Measurements from ENCODE around the gene LRMDA. TPM values are rescaled to one million over a fixed set of nuclear protein-coding genes. Genes with fewer than 3 reads are reported as not detected.

LRMDA gene
- total RNA-seq, 1 donor from 2014 or later = 2.1 TPM

DNA sequence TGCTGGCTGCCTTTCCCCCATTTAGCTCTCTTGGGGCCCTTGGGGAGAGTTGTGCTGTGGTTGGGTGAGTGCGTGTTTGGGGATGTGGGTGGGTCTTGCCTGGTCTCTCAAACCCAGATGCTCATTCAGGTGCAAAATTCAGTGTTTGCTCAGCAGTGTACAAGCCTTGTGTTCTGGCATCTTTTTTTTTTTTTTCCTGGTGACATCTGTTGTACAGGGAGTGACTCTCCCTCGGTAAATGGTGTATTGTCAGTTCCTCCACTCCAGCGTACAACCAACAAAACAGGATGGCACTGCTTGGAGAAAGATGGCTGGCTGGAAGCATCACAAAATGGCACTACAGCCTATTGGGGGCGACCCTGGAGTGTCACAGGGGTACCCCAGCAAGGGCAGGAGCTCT is 75.5 kb downstream of the LRMDA start:
- no peaks in the 10 kb centered on the region for H3K27me3 Mint-ChIP-seq (ENCODE audit: unreplicated experiment)
- peaks cover 2% of the 10 kb centered on the region for H3K9me3 Mint-ChIP-seq (ENCODE audit: unreplicated experiment)
- no peak overlapping the region for H3K4me3 Mint-ChIP-seq (ENCODE audit: unreplicated experiment)
- TF ChIP-seq, protein P1, sequence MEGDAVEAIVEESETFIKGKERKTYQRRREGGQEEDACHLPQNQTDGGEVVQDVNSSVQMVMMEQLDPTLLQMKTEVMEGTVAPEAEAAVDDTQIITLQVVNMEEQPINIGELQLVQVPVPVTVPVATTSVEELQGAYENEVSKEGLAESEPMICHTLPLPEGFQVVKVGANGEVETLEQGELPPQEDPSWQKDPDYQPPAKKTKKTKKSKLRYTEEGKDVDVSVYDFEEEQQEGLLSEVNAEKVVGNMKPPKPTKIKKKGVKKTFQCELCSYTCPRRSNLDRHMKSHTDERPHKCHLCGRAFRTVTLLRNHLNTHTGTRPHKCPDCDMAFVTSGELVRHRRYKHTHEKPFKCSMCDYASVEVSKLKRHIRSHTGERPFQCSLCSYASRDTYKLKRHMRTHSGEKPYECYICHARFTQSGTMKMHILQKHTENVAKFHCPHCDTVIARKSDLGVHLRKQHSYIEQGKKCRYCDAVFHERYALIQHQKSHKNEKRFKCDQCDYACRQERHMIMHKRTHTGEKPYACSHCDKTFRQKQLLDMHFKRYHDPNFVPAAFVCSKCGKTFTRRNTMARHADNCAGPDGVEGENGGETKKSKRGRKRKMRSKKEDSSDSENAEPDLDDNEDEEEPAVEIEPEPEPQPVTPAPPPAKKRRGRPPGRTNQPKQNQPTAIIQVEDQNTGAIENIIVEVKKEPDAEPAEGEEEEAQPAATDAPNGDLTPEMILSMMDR (IDR thresholded peaks at IDR 0.05; ENCODE audit: partially characterized antibody, unreplicated experiment) = no peak
- no peaks in the 10 kb centered on the region for H3K4me1 Mint-ChIP-seq (ENCODE audit: low read depth, unreplicated experiment)
- no peak for DNase-seq
- H3K36me3 Mint-ChIP-seq (ENCODE audit: unreplicated experiment) = no peaks in the 10 kb centered on the region
- no peak overlapping the region for H3K27ac Mint-ChIP-seq (ENCODE audit: unreplicated experiment)

DNA sequence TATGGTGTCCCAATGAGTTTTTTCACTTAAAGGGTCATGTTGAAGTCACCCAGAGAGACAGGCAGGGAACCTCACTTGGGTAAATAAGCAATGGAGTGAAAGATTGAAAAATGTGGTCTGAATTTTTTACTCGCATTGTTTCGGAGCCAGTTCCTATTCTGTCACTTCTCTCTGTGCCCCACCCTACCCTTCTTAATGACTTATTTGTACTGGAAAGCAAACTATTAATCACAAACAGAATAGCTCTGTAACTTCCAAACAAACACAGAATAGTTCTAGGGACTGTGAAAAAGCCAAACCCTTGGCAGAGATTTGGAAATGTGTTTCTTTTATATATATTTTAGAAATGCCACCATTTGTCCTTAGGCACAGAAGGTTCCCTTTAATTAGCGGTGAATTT is 76.0 kb downstream of the LRMDA start:
- no peak overlapping the region for H3K4me3 Mint-ChIP-seq (ENCODE audit: unreplicated experiment)
- H3K27me3 Mint-ChIP-seq (ENCODE audit: unreplicated experiment) = peaks cover 2% of the 10 kb centered on the region
- peaks cover 2% of the 10 kb centered on the region for H3K9me3 Mint-ChIP-seq (ENCODE audit: unreplicated experiment)
- H3K36me3 Mint-ChIP-seq (ENCODE audit: unreplicated experiment) = no peaks in the 10 kb centered on the region
- no peak for DNase-seq
- H3K4me1 Mint-ChIP-seq (ENCODE audit: low read depth, unreplicated experiment) = peaks cover 3% of the 10 kb centered on the region
- no peak overlapping the region for H3K27ac Mint-ChIP-seq (ENCODE audit: unreplicated experiment)
- TF ChIP-seq, protein P1 (IDR thresholded peaks at IDR 0.05; ENCODE audit: partially characterized antibody, unreplicated experiment) = no peak

DNA sequence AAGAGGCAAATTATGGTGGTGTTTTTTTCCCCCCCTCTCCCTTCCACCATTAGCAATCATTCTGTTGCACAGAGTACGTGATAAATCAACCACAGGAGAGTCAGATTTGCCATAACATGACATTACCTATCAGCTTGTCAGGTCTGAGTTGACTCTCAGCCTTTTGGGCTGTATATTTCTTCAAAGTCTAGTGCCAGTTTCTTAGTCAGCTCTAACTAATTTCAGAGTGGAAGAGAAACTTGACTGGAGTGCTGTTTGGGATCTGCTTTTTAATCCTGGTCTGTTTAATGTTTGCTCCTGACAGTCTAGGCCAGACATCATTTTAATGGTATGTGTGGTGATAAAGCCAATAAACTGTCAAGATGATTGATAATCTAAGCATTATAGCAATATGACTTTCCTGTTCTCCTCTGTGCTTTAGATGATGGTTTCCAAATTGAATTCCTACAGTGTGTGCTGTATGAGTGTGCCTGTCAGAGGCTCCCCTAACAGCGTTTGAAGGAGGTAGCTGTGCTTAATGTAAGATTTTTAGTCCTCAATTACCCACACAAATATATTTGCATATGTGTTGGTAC is 76.9 kb downstream of the LRMDA start:
- DNase-seq = no peak
- Mint-ChIP-seq H3K36me3 (ENCODE audit: unreplicated experiment) (no peaks in the 10 kb centered on the region), H3K4me1 (ENCODE audit: low read depth, unreplicated experiment) (peaks cover 10% of the 10 kb centered on the region), H3K27ac (ENCODE audit: unreplicated experiment) (no peak overlapping the region), H3K27me3 (ENCODE audit: unreplicated experiment) (peaks cover 2% of the 10 kb centered on the region), H3K4me3 (ENCODE audit: unreplicated experiment) (no peak overlapping the region), H3K9me3 (ENCODE audit: unreplicated experiment) (peaks cover 2% of the 10 kb centered on the region)
- TF ChIP-seq, protein P1 (IDR thresholded peaks at IDR 0.05; ENCODE audit: partially characterized antibody, unreplicated experiment) = no peak

DNA sequence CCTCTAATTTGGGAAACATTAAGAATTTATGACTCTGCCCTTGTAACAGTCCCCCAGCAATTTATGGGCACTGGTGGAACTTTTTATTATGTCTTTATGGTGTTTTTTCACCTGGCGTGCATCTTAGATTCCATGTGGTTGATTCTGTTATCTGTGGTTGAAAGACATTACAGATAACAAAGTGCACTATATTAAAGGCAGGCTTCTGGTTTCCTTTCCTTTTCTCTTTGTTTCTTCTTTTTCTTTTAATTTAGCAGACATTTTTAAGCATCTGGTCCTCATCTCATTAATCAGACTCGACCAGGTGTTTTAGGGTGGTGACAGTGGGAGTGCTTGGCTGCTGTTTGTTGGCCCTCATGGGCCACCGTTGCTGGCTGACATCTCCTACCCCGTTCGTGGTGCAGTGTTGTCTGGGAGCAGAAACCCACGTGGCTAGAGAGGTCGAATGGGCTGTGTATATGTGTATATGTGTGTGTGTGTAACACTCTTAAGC is 77.4 kb downstream of the LRMDA start:
- DNase-seq = no peak
- H3K4me3 Mint-ChIP-seq (ENCODE audit: unreplicated experiment) = no peak overlapping the region
- peaks cover 2% of the 10 kb centered on the region for H3K27me3 Mint-ChIP-seq (ENCODE audit: unreplicated experiment)
- H3K4me1 Mint-ChIP-seq (ENCODE audit: low read depth, unreplicated experiment) = peaks cover 12% of the 10 kb centered on the region
- H3K36me3 Mint-ChIP-seq (ENCODE audit: unreplicated experiment) = no peaks in the 10 kb centered on the region
- H3K27ac Mint-ChIP-seq (ENCODE audit: unreplicated experiment) = no peak overlapping the region
- peaks cover 2% of the 10 kb centered on the region for H3K9me3 Mint-ChIP-seq (ENCODE audit: unreplicated experiment)
- TF ChIP-seq, protein P1 (IDR thresholded peaks at IDR 0.05; ENCODE audit: partially characterized antibody, unreplicated experiment) = no peak

DNA sequence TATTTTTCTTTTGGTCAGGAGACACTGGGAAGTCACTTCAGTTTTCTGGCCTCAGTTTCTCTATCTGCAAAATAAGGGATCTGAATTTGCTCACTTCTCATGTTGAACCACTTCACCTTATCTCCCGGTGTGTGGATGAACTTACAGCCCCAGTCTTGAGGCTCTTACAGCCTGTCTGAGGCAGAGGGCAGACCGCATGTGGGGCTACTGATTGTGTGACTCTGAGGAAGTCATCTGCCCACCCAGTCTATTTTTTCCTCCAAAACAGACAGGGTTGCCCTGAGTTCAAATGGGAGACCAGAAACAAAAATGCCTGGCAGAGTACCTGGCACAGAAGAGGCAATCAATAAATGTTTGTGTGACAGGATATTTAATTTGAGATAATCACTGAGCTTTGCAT is 78.3 kb downstream of the LRMDA start:
- Mint-ChIP-seq H3K9me3 (ENCODE audit: unreplicated experiment) (peaks cover 2% of the 10 kb centered on the region), H3K27ac (ENCODE audit: unreplicated experiment) (no peak overlapping the region), H3K27me3 (ENCODE audit: unreplicated experiment) (peaks cover 2% of the 10 kb centered on the region), H3K36me3 (ENCODE audit: unreplicated experiment) (no peaks in the 10 kb centered on the region), H3K4me1 (ENCODE audit: low read depth, unreplicated experiment) (peaks cover 12% of the 10 kb centered on the region), H3K4me3 (ENCODE audit: unreplicated experiment) (no peak overlapping the region)
- DNase-seq = no peak
- TF ChIP-seq, protein P1 (IDR thresholded peaks at IDR 0.05; ENCODE audit: partially characterized antibody, unreplicated experiment) = no peak
